GM18520 (cell line): ENCODE data around the gene ATG13.
"Not testable (repeated sequence)": the region's sequence is repeated elsewhere in the genome, so short reads cannot be mapped to it uniquely, and the experiment has no call there.

Experiments used
- ATAC-seq: cut with Tn5 transposase; IDR thresholded peaks from one replicate; pipeline ENCODE4 v1.9.1; 2021; ENCODE audit not compliant: unreplicated experiment

The ATG13 gene

GRCh38 chr11:46617134-46617971, at the start of gene ATG13, which contains the start of gene HARBI1:
ATG13 (plus strand) TSS chr11:46617553; CDS start chr11:46644292, 26,739 bp downstream.
HARBI1 (minus strand) TSS chr11:46617227; CDS start chr11:46616237, 990 bp downstream.
- peak; percentile 91 for ATAC-seq

DNA sequence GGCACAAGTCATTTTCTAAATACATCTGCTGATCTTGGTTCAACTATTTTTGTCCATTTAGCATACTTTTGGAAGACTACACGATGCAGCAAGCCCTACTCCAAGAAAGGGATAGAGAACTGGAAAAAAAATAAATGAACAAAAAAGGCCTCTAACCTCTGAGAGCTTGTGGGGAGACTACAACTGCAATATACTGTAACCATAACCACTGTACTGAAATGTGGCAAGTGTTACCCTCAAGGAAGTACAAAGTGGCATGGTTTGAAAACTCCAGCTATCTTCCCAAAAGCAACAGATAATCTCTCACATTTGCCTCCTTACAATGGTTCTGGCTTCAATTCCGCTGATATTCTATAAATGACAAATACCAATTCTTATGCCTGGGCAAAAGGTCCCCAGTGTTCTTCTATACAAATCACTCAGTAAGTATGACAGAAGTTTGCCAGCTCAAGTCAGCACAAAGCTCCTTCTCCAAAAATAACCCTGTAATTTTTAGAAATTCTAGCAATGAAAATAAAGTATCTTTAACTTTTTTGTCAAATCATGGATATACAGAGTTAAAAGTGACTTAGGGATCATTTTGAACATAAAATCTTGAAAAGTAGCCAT, 46.5 kb upstream of the ATG13 start:
- ATAC-seq = no peak

- ATAC-seq = no peak
These were observed 42.7 kb upstream of the ATG13 start for GRCh38 chr11:46574656-46575055.

- no peak for ATAC-seq
These were observed 40.3 kb upstream of the ATG13 start for GRCh38 chr11:46577058-46577457.

- no peak for ATAC-seq
These were observed 34.8 kb upstream of the ATG13 start for GRCh38 chr11:46582588-46582987.

DNA sequence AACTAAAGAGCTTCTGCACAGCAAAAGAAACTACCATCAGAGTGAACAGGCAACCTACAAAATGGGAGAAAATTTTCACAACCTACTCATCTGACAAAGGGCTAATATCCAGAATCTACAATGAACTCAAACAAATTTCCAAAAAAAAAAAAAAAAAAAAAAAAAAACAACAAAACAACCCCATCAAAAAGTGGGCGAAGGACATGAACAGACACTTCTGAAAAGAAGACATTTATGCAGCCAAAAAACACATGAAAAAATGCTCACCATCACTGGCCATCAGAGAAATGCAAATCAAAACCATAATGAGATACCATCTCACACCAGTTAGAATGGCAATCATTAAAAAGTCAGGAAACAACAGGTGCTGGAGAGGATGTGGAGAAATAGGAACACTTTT, 33.8 kb upstream of the ATG13 start:
- not testable (repeated sequence) for ATAC-seq

DNA sequence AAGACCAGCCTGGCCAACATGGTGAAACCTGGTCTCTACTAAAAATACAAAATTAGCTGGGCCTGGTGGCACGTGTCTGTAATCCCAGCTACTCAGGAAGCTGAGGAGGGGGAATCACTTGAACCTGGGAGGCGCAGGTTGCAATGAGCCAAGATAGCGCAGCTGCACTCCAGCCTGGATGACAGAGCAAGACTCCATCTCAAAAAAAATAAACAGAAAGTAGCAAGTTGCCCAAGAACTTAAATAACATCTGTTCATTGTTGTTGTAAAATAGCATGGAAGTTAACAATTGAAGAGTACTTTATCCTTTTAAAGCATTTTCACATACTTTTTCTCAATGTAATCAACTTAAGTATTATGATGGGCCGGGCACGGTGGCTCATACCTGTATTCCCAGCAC, 29.2 kb upstream of the ATG13 start:
- no peak for ATAC-seq

- no peak for ATAC-seq
These were observed 28.4 kb upstream of the ATG13 start for GRCh38 chr11:46588915-46589314.

DNA sequence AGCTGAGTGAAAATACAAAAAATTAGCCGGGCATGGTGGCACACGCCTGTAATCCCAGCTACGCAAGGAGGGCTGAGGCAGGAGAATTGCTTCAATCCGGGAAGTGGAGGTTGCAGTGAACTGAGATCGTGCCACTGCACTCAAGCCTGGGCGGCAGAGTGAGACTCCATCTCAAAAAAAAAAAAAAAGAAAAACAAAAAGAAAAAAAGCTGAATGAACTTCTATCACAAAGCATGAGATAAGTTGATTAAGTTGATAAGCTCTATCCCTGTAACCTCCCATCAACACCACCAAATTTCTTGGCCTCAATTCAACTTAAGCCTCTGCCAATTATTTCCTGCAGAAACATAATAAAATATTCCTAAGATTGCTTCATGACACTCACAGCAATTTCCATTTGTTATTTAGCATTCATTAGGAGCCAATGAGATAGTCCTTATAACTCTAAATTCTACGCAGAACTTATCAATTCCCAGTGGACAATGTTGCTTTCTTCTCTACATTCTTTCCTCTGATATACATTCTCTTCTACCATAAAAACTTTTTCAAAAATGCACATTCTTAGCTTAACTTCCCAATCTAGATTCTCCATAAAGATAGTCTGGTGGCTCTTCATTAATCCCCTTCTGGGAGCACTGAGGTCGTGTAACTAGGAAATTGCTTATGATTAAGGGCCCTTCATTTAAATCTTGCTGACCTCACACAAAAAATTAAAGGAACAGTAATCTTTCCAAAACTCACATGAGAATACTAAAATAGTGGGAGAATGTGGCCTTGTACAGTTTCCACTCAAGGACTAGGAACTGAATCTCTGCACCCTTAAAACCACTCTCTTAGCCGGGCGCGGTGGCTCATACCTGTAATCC, 26.4 kb upstream of the ATG13 start:
- ATAC-seq = no peak

DNA sequence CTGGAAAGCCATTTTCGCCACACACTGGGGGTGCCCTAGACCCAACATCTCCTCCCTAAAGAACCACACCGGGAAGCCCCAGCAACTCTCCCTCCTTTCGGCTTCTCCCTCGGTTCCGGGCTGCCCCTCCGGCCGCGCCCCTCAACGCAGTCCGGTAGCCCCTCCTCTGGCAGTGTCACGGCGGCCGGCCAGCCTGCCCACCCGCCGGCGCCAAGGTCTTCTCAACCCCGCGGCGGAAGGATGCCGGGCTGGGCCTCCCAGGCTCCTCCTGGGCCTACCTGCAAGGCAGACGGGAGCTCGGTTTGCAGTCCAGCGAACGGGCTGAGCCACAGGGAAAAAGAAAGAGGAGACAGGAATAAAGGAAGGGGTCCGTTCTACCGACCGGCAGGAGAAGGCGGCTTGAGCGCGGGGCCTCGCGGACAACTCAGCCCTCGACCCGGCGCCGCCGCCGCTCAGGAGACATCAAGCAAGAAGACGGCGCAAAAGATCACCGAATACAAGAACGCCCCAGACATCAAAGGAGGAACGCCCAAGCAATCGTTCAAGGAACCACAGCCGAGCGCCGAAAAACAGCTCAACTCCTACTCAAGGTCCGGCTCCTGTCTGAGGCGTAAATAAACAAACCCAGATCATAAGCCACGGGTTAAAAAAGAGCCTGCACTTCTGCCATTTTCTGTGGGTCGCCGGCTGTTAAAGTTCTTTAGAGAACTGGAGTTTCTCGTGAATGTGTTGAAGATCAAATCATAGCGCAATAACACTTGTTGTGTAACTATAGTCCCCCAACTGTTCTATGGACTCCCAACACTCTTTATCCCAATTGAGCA, 23.6 kb upstream of the ATG13 start, which contains the start of gene AMBRA1:
Gene AMBRA1, minus strand, starts transcription at position 474 of the 824 bp plus-strand sequence. CDS start 45,643 bp downstream, outside the sequence.
- peak; percentile 82 for ATAC-seq

- ATAC-seq = no peak
These were observed 23.0 kb upstream of the ATG13 start for GRCh38 chr11:46594374-46594700.

DNA sequence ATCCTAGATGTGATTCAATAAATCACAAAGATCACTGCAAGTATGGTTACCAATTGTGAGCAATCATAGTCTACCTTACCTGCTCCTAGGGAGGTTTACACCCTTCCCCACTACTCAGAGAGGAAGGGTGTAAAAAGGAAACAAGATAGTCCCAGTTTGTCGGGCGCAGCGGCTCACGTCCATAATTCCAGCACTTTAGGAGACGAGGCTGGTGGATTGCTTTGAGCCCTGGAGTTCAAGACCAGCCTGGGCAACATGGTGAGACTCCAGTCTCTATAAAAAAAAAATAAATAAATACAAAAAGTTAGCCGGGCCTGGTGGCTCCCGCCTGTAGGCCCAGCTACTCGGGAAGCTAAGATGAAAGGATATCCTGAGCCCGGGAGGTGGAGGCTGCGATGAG, 22.6 kb upstream of the ATG13 start:
- no peak for ATAC-seq

DNA sequence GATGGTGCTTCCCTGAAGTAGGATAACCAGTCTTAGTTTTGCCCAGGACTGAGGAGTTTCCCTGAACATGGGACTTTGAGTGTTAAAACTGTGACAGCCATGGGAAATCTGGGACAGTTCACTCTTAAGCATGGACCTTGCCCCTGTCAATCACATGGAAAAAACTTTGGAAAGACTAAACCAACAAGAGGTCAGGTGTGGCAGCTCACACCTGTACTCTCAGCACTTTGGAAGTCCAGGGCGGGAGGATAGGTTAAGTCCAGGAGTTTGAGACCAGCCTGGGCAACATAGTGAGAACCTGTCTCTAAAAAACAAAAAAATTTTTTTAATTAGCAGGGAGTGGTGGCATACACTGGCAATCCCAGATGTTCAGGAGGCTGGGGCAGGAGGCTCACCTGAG, 20.2 kb upstream of the ATG13 start:
- no peak for ATAC-seq

- ATAC-seq = no peak
These were observed 19.6 kb upstream of the ATG13 start for GRCh38 chr11:46597609-46598219.

DNA sequence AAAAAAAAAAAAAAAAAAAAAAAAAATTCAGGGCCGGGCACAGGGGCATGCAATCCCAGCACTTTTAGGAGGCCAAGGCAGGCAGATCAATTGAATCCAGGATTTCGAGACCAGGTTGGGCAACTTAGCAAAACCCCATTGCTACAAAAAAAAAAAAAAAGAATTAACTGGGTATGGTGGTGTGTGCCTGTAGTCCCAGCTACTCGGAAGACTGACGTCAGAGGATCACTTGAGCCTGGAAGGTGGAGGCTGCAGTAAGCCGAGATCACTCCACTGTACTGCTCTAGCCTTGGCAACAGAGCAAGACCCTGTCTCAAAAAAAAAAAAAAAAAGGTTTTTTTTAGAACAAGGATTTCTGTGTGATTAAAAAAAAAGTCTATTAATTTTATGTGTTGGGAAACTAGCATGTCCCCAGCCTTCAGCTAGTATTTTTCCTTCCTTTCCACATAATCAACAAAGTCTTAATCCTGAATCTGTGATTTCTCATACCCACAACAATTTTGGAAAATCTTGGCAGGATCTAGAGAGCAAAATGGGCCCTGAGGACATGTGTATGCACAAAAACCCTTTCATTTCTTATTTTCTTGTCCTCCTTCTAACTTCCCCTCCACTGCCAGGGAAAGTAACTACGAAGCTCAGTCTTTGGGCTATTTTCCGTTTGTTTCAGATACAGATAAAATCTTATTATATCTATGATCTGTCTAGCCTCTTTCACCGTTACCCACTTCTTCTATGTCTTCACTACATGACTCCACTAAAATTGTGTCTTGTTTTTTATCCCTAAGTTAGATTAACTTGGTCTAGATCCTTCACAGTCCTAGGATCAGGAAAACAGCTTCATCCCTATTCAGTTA, 17.8 kb upstream of the ATG13 start:
- no peak for ATAC-seq

- ATAC-seq = no peak
These were observed 17.0 kb upstream of the ATG13 start for GRCh38 chr11:46600194-46600960.

DNA sequence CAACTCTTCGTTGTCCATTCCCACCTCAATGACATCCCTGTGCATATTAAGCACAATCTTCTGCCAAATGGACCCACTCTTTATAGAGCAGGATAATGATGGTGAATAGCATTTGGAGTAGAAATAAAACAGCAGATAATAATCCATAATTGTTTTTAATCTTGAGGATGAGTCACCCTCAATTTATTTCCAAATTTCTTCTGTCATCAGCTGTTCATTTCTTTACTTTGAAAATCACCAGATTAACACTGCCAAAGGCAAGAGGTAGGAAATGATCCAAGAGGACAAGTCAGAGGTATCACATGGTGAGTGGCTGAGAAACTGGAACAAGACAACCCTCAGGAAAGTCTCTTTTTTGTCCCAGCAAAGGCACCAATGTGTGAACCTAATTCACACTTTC, 16.2 kb upstream of the ATG13 start:
- ATAC-seq = no peak

DNA sequence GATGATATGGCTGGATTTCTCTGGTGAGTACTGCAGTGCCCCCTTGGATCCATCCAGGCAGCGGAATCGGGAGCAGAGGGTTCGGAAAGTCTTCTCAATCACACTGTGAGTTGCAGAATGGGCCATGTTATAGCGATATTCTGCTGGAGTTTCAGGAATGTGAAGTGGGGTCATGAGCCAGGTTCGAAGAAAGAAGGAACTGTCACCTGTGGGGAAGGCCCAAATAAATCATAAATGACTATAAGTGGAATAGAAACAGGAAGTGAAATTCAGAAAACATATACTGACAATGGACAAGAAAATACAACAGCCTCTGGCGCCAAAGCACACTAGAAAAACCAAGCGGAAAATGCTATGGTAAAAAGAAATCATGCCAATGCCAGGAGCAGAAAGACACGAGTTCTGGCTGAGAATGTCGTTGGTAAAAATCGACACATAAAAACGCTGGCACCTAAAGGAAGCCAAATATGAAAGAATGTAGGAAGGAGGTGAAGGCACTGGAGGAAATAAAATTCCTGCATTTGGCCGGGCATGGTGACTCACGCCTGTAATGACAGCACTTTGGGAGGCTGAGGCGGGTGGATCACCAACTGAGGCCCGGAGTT, 13.5 kb upstream of the ATG13 start:
- no peak for ATAC-seq
